HG03025 (cell line): ENCODE measurements around the gene CDC5L.

Experiments used
- ATAC-seq: cut with Tn5 transposase; IDR thresholded peaks from one replicate; pipeline ENCODE4 v1.9.1; 2021; ENCODE audit warnings: mild to moderate bottlenecking, moderate library complexity; ENCODE audit not compliant: unreplicated experiment, low FRiP score

The CDC5L gene

GRCh38 chr6:44494011-44494501 is 106.5 kb downstream of the CDC5L start:
- no peak for ATAC-seq

- no peak for ATAC-seq
Observed at GRCh38 chr6:44495036-44495901, 107.8 kb downstream of the CDC5L start.

GRCh38 chr6:44496665-44497369 is 109.3 kb downstream of the CDC5L start:
- ATAC-seq: no peak

- ATAC-seq: no peak
Observed at GRCh38 chr6:44497807-44498206, 110.3 kb downstream of the CDC5L start.

GRCh38 chr6:44498436-44498835 is 110.9 kb downstream of the CDC5L start:
- ATAC-seq: no peak

GRCh38 chr6:44499609-44500008 is 112.1 kb downstream of the CDC5L start:
- ATAC-seq: no peak
